GM19372 (cell line): ENCODE data around the gene GALNTL6.

Source experiments
- ATAC-seq: cut with Tn5 transposase; IDR thresholded peaks from one replicate; pipeline ENCODE4 v1.9.1; 2021; ENCODE audit warnings: mild to moderate bottlenecking, low read depth, moderate library complexity; ENCODE audit not compliant: unreplicated experiment

The GALNTL6 gene

DNA sequence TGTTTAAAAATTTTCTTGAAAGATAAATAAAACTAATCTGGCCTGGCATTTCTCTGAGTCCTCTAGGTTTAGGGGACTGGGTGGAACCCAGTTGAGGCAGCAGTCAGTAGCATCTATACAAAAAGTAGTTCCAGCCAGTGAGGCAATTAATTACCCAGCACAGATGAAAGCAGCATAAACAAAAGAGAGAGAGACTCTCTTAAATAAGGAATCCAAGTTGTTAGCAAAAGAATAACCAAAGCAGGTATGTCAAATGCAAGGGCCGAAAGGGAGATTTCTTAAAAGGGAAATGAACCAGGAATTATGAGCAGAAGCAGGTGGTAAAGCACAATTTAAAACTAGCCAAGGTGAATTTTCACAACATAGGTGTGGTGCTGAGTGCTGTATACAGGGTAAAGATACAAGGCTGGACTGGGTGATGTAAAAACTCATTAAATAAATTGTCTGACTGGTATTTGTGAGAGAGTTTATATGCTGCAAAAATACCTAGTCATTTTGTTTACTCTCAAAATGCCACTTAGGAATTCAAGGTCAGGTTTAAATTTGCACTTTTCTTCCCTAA, 1260.8 kb downstream of the GALNTL6 start:
- no peak for ATAC-seq

DNA sequence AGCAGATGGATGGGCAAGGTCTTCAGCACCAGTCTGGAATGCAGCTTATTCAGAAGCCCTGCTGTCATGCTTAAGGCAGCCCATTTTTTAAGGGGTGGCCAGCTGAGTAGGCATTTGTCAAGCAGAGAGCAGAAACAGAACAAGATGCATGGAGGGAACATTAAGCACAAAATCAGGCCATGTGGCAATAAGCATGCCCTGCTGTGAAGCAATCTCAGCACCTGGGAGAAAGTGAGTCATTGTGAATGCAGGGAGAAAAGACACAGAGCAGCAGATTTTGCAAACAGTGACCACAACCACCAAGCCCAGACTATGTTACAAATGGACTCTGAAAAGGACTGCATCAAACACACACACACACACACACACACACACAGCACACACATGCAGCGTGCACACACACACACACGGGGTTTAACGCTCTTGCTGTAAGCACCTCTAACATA, 1261.3 kb downstream of the GALNTL6 start:
- ATAC-seq: no peak

DNA sequence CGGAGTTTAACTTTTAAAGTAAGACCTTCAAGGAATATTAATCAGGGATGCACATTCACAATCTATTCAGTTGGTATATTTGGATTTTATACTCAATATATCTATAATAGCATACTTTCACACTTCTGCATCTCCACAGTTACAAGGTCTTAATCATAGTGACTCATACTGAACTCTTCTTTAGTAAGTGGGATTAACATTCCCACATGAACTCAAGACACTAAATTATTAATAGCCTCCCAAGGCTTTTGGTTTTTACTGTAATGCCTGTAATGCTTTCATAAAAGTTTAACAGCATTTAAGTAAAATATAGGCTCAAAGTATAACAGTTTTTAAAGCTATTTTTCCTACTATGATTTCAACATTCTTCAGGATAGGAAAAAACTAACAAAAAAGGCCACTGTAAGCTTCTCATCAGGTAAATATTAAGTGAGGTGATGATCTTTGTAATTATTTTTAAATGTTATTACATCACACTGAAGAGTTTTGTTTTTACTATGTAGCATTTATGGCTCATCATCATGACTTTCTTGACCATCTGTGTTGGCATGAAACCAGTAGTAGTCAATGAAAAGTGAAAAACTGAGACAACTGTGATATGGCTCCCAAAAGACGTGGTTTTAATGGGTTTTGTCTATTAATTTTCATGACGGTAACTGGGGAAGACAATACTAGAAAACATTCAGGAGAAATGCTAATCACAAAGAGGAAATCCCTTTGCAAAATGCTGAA, 1263.9 kb downstream of the GALNTL6 start:
- no peak for ATAC-seq

DNA sequence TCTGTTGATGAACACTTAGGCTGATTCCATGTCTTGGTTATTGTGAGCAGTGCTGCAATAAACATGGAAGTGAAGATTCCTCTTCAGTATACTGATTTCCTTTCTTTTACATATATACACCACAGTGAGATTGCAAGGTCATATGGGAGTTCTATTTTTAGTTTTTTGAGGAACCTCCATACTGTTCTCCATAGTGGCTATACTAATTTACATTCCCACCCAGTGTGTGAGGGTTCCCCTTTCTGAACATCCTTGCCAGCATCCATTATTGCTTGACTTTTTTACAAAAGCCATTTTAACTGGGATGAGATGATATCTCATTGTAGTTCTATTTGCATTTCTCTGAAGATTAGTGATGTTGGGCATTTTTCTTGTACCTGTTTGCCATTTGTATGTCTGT, 1274.9 kb downstream of the GALNTL6 start:
- ATAC-seq: no peak
